Activated CD8-positive, alpha-beta memory T cell treated with anti-CD3 and anti-CD28 coated beads, Interleukin-2, amount 50 U/mL, for 1 hour (primary cell): Measurements from ENCODE around the gene ZMYND12.
A peak's percentile ranks its signal among the peaks of the same experiment; 100 is the strongest.
"Not testable (repeated sequence)": the region's sequence is repeated elsewhere in the genome, so short reads cannot be mapped to it uniquely, and the experiment has no call there.

Experiments
- DNase-seq: peaks from one replicate; pipeline ENCODE4 v3.0.0-alpha.2; 2020; ENCODE audit errors: extremely low read depth

ZMYND12 gene, protein sequence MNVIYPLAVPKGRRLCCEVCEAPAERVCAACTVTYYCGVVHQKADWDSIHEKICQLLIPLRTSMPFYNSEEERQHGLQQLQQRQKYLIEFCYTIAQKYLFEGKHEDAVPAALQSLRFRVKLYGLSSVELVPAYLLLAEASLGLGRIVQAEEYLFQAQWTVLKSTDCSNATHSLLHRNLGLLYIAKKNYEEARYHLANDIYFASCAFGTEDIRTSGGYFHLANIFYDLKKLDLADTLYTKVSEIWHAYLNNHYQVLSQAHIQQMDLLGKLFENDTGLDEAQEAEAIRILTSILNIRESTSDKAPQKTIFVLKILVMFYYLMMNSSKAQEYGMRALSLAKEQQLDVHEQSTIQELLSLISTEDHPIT

DNA sequence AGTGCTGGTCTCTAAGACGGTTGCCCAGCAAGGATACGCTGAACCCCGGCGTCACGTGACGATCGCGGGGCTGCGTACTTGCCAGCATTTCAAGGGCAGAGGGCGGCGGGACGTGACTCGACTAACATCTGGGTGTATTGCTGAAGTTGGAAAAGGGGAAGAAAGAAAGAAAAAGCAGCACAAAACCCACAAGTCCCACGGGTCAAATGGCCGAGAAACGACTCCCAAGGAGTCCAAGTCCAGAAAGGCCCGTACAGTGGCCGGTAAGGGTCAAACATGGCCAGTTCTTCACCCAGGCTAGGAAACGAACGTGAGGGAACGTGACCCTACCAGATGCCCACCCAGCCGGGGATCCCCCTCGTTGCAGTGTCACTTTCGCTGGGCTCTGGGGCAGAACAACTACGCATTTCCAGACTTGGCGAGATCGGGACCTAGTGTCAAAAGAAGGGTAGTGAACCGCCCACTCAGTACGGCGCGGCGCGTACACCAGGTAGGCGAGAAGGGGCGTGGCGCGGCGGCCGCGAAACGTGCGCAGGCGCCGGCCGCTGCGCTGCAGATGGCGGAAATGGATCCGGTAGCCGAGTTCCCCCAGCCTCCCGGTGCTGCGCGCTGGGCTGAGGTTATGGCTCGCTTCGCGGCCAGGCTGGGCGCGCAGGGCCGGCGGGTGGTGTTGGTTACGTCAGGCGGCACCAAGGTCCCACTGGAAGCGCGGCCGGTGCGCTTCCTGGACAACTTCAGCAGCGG is at the start of gene ZMYND12, which contains the start of gene PPCS:
ZMYND12 (minus strand) TSS at position 13 of the 744 bp plus-strand sequence. CDS start 25 bp downstream, outside the sequence.
PPCS (plus strand) TSS at position 534 of the 744 bp plus-strand sequence; CDS start at position 557, 23 bp downstream.
- peak; percentile 85 for DNase-seq

GRCh38 chr1:42504535-42505128 is 48.8 kb upstream of the ZMYND12 start:
- no peak for DNase-seq

DNA sequence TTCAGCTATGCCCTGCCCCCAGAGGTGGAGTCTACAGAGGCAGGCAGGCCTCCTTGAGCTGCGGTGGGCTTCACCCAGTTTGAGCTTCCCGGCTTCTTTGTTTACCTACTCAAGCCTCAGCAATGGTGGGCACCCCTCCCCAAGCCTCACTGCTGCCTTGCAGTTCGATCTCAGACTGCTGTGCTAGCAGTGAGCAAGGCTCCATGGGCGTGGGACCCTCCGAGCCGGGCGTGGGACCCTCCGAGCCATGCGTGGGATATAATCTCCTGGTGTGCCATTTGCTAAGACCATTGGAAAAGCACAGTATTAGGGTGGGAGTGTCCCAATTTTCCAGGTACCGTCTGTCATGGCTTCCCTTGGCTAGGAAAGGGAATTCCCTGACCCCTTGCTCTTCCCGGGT is 46.2 kb upstream of the ZMYND12 start:
- not testable (repeated sequence) for DNase-seq

- no peak for DNase-seq
Measured at GRCh38 chr1:42490237-42490636, 34.4 kb upstream of the ZMYND12 start.

- no peak for DNase-seq
Measured at GRCh38 chr1:42484382-42484781, 28.6 kb upstream of the ZMYND12 start.

DNA sequence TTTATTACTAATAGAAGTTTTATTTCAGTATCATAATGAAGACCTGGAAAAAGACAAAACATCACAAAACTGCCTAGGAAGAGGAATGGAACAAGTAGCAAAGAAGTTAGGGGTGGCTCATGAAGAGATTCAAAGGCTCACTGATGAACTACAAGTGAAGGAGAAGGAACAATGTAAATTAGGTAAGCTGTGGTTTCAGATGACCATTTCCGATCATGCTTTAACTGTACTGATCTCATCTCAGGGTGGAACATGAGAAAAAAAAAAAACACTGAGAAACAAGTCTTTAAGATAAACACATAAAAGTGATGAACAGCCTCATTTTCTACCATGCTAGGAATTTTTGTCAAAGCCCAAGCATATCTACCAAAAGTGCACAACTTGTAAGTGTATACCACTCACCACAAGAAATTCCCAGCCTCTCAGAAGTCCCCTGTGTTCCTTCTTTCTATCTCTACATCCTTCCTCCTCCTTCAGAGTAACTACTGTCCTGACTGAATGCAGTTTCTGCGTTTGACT is 26.9 kb upstream of the ZMYND12 start:
- DNase-seq = no peak

GRCh38 chr1:42480921-42481320 is 25.1 kb upstream of the ZMYND12 start:
- DNase-seq = no peak

- DNase-seq = no peak
Measured at GRCh38 chr1:42479621-42480020, 23.8 kb upstream of the ZMYND12 start.

DNA sequence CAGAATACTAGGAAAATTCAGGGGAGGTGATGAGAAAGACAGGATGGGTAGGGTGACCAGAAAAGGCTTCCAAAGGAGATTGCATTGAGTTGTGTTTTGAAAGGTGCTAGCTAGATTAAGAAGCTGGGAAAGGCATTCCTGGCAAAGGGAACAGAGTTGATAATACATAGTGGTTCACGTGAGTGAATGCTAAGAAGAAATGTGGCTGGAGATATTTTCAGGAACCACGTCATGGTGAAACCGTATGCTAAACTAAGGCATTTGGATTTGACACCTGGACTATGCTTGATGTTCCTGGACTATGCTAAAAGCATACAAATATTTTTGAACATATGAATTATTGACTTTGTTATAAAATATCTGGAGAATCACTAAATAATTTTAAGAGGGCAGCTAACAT is 22.0 kb upstream of the ZMYND12 start:
- no peak for DNase-seq

- not testable (repeated sequence) for DNase-seq
Measured at GRCh38 chr1:42477354-42477753, 21.5 kb upstream of the ZMYND12 start.

- DNase-seq = no peak
Measured at GRCh38 chr1:42476605-42477004, 20.8 kb upstream of the ZMYND12 start.

DNA sequence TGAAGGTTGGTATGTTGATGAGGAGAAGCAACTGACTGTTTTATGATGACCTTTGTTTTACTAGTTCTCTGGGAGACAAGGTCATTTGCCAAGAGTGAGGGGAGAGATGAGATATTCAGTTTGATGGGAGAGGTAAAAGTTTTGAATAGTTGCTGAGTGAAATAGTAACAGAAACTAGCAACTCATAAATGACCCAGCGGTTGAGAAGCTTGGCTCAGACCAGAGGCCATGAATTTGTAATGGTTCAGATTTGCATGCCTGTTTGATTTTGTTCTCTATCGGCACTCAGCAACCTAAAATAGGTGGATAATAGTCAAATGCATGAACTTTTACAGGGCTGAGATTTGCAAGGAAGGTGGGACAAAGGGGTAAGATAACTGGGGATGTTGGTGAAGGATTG is 13.9 kb upstream of the ZMYND12 start:
- DNase-seq = no peak

DNA sequence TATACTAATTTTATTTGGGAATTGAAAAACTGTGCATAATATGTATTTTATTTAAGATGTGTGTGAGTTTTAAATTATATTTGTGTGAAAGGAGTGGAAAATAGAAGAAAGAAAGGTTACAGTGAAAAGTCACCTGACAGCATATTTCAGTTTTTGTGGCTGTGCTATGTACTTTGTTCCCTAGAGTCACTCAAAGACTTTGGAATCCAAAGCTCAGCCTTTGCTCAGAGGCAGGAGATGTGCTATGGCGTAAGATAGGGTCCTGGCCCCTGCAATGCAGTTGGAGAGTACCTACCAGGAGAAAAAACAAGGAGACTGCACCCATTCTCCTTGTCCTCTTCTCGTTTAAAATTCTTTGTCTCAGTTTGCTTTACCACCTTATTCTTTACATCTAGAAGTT is 10.2 kb upstream of the ZMYND12 start:
- no peak for DNase-seq

- DNase-seq = no peak
Measured at GRCh38 chr1:42463921-42464320, 8.1 kb upstream of the ZMYND12 start.

- peak; percentile 98 for DNase-seq
Measured at GRCh38 chr1:42462828-42463763, 7.3 kb upstream of the ZMYND12 start, which contains the start of gene CCDC30. CCDC30 (plus strand) TSS chr1:42463286; CDS start chr1:42480552, 17,266 bp downstream.

DNA sequence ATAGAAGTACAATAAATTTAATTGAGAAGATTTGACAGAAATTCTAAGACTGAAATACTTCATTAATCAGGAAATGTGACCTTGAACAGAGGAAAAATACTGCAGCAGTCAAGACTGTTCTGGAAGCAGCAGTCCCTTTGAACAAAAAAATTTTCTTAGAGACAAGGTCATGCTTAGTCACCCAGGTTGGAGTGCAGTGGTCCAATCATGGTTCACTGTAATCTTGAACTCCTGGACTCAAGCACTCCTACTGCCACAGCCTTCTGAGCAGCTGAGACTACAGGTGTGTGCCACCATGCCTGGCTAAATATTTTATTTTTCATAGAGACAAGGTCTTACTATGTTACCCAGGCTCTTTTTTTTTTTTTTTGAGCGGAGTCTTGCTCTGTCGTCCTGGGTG is 5.4 kb upstream of the ZMYND12 start:
- DNase-seq = no peak

DNA sequence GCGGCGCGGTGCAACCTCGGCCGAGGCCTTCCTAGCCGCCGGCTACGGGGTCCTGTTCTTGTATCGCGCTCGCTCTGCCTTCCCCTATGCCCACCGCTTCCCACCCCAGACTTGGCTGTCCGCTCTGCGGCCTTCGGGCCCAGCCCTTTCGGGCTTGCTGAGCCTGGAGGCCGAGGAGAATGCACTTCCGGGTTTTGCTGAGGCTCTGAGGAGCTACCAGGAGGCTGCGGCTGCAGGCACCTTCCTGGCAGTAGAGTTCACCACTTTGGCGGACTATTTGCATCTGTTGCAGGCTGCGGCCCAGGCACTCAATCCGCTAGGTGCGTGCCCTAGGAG is 900 bp upstream of the ZMYND12 start:
- peak; percentile 16 for DNase-seq

- DNase-seq = no peak
Measured at GRCh38 chr1:42454403-42454802, 1.4 kb downstream of the ZMYND12 start.

DNA sequence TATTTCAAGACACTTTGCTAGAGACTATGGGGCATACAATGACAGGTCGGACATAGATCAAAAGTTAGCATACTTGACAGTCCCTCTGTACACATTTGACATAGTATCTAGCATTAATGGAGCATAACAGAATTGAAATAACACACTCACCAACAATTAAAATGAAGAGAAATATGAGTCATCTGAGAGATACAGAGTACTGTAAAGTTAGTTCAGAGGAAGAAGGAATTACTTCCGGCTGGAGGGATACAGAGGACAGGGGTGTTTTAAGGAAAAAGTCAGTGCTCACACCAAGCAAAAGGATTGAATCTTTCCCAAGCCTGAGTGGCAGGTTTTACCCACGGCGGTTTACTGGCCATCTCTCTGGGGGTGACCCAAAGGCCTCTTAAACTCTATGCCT is 2.4 kb downstream of the ZMYND12 start:
- DNase-seq = no peak

DNA sequence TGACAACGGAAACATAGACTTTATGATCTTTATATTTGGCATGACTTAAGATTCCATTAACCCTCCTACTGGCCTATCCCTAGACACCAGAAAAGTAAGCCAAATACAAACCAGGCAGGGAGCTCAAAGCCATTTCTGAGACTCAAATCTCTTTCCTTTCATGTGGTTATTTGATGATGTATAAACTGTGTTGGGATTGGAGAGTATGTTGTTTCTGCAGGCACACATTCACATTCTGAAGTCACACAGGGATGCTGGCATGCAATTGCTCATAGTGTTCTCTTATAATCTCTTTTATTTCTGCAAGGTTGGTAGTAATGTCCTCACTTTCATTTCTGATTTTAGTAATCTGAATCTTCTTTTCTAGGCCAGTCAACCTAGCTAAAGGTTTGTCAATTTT is 5.8 kb downstream of the ZMYND12 start:
- no peak for DNase-seq

GRCh38 chr1:42449256-42449655 is 6.6 kb downstream of the ZMYND12 start:
- no peak for DNase-seq
